DMS153 treated with DMSO at 0.1 percent for 48 hours (cell line): ENCODE data around the gene AKR7A2.

Experiments used
- DNase-seq: peaks from one replicate; lab custom pipeline; 2025; ENCODE audit not compliant: unreplicated experiment; lab: John Stamatoyannopoulos, UW

Gene AKR7A2

DNA sequence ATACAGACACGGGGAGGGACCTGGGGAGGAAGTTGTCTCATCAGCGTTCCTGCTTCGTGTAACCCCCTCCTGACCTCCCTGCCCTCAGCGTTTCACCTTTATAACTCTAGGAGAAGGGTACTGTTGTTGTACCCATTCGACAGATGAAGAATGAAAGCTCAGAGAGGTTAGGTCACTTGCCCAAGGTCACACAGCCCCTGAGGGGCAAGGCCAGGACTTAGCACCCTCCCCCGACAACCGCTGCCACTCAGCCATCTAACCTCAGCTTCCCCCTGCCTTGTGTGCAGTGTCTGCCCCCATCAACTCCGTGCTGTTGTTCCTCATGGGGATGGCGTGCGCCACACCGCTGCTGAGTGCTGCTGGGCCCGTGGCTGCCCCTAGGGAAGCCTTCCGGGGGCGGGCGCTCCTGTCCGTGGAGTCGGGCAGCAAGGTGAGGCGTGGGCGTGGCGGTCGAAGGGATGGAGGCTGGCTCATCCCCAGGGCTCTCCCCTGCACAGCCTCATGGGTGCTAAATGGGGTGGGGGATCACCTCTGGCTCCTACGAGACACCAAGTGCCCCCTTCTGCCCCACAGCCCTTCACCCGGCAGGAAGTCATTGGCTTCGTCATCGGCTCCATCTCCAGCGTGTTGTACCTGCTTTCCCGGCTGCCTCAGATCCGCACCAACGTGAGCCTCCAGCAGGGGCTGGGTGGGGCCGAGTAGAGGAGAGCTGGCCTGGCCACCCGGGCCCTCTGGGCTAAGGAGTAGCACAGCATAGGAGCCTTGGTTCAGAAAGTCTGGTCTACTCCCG is 14.2 kb upstream of the AKR7A2 start:
- DNase-seq: no peak

DNA sequence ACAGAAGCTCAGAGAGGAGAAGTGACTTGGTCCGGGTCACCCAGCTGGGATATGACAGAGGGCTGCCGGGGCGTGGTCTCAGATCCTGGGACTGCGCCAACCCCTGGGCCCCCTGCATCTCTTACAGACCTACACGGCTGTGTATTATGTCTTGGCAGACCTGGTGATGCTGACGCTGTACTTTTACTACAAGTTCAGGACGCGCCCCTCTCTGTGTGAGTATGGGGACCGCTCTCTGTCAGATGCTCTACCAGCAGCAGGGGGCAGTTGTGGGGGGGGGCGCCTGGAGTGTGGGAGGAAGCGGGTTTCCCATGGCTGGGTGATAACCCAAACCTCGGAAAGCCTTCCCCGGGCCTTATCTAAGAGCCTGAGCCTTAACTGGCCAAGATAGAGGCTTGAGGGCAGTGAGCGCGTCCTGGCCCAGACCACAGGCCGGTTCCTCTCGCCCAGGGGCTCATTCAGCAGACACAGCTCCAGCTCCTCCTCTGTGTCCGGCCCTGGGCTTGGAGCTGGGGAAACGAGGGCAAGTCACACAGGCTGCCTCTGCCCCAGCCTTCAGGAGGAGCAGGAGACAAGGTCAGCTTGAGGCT is 13.5 kb upstream of the AKR7A2 start:
- no peak for DNase-seq

DNA sequence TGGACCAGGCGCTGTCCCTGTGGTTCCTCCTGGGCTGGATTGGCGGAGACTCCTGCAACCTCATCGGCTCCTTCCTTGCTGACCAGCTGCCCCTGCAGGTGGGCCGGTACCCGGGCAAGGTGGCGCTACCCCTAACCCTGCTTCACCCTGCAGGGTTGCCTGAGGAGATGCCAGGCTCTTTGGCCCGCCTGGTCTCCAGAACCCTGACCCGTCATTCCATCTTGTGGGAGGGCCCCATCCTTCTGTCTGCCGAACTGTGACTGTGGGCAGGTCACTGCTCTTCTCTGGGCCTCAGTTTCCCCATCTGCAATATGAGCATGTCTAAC is 12.7 kb upstream of the AKR7A2 start:
- DNase-seq: no peak

DNA sequence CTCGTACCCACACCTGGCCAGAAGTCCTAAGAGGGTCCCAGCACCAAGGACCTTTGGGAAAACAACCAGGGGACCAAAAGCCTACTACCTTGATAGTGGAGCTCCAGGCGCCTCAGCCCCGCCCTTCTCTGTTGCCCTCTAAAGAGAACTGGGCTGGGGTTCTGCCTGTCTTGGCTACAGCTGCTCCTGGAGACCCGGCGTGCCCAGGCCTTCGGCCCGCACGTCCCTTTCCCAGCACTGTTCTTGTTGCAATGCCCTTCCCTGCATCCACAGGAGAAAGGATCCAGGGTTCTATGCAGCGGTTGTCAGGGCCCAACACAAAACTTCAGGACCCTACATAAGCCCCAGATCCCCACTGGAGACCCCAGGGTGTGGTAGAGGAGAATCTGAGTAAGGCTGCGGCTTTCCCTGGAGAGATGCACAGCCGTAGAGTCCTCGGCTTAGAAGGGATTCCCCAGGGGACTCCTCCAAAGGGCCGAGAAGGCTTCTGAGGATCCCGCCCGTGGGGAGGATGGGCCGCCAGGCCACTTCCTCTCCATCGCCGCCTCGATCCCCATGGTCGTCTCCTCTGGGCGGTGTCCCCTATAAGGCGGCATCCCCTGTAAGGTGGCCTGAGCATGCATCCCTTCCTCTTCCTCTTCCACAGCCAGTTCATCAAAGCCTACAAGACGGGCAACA is 12.2 kb upstream of the AKR7A2 start:
- no peak for DNase-seq

DNA sequence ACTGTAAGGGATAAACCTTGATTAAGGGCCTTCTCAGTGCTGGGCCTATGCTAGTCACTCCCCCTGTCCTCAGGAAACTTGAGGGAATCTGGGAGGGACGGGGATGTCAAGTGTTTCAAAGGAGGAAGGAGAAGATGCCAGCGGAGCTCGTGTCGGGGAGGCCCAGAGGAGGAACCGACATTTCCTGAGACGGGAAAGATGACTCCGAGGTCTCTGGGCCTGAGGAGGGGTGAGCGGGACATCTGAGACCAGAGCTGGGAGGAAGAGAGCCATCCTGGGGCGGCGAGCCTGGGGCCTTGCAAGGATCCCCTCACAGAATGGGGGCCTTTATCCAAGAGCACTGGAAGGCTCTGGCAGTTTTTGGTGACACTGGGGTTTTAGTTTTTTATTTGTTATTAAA is 10.5 kb upstream of the AKR7A2 start:
- no peak for DNase-seq

DNA sequence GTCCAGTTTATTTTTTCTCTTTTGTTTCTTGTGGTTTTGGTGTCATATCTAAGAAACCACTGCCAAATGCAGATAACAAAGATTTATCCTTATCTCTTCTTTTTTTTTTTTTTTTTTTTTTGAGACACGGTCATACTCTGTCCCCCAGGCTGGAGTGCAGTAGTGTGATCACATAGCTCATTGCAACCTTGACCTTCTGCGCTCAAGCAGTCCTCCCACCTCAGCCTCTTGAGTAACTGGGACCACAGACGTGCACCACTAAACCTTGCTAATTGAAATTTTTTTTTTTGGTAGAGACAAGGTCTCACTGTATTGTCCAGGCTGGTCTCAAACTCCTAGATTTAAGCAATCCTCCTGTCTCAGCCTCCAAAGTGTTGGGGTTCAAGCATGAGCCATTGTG is 9.1 kb upstream of the AKR7A2 start:
- DNase-seq: no peak

DNA sequence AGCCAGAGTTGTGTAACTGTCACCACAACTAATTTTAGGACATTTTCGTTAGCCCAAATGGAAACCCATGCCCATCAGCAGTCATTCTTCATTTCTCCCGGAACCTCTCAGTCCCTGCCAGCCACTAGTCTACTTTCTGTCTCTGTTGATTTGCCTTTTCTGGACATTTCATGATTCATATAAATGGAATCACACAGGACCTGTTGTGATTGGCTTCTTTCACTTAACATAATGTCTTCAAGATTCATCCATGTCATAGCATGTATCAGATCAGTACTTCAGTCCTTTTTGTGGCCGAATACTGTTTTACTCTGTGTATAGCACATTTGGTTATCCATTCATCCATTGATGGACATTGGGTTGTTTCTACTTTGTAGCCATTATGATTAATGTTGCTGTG is 7.3 kb upstream of the AKR7A2 start:
- no peak for DNase-seq

DNA sequence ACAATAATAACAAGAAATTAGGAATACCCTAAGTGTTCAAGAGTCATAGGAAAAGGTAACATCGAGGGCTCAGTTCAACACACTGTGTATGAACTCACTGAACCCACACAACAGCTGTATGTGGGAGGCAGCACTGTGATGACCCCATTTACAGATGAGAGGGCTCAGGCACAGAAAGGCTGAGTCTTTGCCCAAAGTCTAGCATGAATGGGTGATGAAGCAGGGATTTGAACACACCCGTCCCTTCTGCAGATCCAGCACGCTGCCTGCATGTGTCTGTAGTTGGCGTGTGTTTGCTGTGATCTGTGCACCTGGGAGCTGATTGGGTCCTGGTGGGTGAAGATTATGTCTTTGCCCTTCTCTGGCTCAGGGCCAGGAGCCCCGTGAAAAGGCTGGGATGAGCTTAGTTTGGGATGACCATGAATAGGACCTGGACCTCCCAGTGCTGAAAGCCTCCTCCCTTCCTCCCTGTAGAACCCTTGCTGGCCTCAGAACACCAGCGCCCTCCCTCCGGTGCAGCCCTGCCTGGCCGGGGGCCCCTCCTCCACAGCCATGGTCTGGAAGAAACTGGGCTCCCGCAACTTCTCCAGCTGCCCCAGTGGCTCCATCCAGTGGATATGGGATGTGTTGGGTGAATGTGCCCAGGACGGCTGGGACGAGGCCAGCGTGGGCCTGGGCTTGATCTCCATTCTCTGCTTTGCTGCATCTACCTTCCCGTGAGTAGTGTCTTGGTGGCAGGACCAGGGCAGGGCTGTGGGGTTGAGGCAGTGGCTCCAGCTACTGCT is 5.4 kb upstream of the AKR7A2 start:
- DNase-seq: no peak

DNA sequence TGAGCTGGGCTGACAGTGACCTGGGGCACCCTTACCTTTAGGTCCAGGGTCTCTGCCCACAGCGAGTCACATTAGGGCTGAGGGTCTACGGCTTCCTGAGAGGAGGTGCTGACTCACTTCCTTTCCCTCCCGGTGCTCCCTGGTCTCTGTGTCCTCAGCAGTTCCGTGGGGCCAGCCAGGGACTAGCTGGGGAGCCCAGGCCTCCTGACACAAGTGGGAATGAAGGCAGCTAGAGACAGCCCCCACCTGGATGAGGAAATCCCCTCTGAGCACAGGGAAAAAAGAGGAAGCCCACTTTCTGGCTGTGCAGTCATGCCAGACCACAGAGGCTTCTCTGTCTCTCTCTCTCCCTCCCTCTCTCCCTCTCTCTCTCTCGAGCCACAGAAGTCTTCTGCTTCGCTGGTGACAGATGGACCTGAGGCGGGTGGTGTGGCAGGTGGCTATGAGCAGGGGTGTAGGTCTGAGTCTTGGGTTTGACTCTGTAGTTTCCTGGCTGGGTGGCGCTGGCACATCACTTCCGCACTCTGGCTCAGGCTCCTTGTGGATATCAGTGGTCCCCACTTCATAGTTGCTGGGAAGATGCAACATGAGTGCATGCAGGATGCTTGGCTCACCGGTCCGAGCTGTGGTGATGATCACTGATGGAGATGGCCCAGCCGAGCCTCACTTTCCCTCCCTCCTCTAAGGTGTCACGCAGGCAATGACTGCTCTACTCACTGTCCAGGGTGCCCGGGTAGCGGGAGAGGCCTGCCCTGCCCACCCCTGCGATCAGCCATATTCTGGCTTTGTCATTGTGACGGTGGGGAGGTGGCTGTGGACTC is 3.6 kb upstream of the AKR7A2 start:
- DNase-seq: no peak

DNA sequence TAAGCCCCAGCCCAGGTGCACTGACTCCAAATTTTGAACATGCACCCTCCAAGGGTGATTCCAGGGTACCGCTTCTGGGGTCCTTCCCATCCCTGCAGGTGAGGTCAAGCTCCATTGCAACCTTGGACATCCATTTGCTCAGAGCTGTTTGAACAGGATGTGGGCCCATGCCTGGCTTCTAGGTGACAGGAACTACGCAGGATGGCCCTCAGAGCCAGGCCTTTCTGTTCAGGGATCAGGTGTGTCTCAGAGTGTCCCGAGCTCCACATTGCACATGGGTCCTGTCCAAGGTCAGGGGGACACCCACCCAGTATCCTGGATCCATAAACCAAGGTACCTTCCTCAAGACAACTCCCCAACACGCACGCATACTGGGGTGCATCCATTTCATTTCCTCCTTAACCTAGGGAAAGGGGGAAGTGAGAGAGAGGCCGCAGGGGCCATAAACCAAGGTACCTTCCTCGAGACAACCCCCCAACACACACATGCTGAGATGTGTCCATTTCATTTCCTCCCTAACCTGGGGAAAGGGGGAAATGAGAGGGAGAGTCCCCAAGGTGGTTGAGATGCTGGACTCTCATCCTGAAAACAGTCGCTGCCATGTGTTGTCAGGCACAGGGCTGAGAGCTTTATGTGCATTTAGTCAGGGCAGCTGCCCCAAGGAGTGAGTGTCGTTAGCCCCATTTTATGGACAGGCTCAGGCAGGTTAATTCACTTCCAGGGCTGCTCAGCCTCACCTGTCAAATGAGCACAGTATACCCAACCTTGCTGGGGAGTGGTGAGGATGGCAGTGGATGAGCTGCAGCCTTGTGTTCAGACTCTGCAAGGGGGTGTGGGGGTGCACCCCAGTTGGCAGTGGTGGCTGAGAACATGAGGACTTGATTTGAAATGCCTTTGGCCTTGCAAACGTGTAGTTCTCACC is 2.3 kb upstream of the AKR7A2 start:
- DNase-seq: no peak

DNA sequence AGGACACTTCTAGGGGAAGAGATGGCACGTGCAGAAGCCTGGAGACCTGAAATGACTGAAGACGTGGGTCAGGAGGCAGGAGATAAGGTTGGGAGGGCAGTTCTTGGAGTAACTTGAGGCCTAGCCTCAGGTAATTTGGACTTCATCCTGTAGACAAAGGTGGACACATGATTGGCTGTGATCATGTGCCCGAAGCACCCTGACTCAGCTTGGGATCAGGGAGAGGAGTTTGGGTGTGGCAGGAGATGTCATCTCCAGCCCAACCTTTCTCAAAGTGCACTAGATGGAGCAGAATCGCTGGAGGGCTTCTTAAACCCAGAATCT is 1.7 kb upstream of the AKR7A2 start:
- no peak for DNase-seq

DNA sequence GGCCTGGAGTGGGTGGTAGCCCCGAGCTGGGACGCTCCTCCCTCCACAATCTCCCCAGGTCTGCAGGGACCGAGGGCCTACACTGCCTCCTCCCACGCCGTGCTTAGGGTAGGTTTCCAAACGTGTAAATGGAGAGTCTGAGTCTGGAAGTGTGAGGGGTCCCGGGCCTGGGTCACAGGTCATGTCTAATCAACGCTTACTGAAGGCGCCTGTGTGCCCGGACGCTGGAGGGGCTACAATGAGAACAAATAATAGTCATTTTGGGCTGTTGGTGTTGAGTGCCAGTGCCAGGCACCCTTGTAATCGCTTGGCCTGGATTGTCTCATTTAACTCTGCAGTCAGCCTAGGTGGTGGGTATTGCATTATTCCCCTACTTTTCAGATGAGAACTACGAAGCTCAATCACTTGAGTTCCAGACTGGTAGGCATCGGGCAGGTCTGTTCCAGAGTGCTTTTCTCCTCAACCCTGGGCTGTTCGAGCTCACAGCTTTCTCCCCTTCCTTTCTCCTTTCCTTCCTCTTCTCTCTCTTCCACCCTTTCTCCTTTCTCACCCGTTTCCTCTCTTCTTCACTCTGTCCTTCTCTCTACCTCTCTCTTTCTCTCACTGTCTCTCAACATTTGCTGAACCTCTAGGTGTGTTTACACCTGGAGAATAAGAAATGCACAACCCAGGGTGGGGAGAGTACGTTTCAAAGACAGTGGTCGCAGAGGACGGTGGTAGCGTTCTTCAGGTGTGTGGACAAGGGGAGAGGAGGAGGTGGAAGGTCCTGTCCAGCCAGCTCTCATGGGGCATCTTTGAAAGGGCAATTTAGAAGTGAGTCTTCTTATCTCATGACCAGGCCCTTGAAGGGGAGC is 1.1 kb upstream of the AKR7A2 start:
- DNase-seq: no peak

DNA sequence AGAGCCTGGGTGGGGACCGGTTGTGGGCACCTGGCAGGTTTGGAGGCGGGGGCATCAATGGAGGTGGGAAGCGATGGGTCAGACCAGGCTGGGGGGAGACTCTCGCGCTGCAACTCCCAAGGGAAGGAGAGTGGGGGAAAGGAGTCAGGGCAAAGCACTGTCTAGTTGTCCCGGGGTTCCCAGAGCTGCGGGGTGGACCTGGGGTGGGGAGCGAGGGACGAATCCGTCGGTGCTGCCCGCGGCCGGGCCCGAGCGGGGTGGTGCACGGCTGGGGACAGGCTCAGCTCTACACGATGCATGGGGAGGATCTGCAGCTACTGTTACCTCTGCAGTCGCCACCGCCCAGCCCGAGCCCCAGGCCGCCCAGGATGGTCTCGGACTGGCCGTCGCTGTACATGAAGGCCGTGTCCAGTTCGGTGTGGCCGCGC is 427 bp downstream of the AKR7A2 start:
- no peak for DNase-seq

DNA sequence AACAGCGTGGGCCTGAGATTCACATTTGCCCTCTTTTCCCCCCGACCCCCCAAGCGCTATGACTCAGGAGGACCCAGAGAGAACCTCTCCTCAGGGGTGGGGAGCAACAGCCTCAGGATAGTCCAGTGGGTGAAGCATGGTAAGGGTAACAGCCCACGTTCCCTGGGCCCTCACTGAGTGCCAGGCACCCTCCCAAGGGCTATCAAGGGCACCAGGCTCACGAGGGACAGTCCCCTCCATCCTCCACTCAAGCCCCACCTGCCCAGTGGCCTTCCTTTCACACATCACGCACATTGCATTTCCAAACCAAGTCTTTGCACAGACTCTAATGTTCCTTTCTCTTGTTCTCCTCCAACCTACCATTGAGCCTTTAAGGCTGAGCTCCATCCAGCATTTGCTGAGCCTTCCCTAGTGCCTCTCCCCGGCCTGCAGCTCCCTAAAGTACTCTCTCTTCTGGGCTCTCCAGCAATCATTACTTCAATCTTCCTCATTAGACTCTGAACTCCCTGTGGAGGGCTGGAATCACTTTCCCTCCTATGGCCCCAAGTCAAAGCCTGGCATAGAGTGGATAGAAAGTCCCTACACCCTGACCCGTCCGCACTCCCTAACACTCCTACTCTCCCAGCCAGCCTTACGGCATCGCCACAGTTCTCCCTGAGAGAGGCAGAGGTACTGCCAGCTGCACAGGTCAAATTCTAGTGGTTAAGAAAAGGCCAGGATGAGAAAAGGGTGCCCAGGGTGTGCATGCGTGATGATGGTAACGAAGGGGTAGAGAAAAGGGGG is 1.0 kb downstream of the AKR7A2 start:
- no peak for DNase-seq

DNA sequence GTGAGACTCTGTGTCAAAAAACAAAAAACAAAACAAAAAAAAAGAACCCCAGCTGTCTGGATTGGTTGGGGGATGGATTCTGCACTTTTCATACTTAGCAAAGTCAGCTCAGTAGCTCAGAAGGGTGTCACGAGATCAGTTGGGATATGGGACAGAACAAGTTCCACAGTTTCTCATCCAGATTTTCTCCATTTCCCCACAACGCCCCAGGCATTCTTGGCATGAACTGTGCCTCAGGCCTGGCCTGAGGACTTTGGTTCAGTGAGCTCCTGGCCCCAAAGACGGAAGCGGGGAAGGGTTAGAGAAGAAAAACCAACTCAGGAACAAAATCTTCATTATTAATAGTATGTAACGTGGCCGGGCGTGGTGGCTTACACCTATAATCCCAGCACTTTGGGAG is 1.9 kb downstream of the AKR7A2 start:
- no peak for DNase-seq

DNA sequence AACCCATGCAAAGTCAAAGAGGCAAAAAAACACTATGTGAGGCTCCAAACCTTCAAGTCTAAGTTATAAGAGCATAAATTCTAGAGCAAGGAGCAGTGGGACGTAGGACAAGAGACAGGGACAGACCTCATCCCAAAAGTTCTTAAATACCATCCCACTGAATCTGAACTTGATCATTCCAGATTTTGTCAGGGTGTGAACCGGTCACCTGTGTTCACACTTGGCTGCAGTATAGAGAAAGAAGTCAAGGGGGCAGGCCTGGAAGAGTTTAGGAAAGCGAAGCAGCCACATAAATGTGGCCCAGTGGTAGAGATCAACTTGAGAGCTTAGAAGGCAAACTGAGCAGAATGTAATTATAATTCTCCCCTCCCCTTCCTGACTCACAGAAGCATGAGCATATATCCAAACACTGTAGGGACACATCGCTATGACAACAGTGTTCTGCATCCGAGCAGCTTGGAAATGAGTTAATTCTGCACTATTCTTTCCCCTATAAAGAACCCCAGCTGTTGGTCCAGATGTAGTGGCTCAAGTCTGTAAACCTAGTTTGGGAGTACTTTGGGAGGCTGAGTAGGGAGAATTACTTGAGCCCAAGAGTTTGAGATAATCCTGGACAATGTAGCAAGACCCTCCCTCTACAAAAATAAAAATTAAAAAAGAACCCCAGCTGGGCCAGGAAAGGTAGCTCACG is 2.7 kb downstream of the AKR7A2 start:
- no peak for DNase-seq

DNA sequence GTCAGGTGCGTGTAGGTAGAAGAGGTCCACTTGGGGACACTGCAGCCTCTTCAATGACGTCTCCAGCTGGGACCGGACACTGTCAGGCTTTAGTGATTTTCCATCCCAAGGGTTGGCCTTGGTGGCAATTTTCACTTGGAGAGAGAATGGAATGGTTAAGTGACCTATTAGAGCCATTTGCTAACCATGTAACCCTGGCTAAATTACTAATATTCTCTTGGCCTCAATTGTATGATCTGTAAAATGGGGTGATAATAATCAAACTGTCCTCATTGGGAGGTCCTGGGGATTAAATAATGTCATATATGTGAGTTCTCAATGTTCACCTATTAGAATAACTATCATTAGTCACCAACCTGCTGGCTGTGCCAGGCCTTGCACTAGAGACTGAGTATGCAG is 3.4 kb downstream of the AKR7A2 start:
- no peak for DNase-seq
